Prostate gland (tissue), 2 donors: ENCODE measurements around the gene PPP1R15B.
A peak's percentile ranks its signal among the peaks of the same experiment; 100 is the strongest.

Source experiments
- CTCF ChIP-seq, 4 experiments: fragments of 200-600 bp in 2 of 4; fragments of 450-650 bp in 2 of 4; sonication (generic) in 2 of 4; IDR thresholded peaks; 1 replicate in 3 of 4; 2 replicates in 1 of 4; pipeline ENCODE4 v1.5.1; 2016 to 2019; ENCODE audit warnings: antibody characterized with exemption in 4 of 4, mild to moderate bottlenecking in 2 of 4, moderate library complexity in 2 of 4
- POLR2A ChIP-seq: fragments of 450-650 bp; IDR thresholded peaks from one replicate; pipeline ENCODE4 v1.6.1; 2016; ENCODE audit warnings: antibody characterized with exemption, mild to moderate bottlenecking
- POLR2AphosphoS5 ChIP-seq: sonication (generic); formaldehyde crosslinking; IDR thresholded peaks from one replicate; pipeline ENCODE4 v1.6.1; 2017; ENCODE audit warnings: antibody characterized with exemption

GRCh38 chr1:204443871-204444581, 32.4 kb upstream of the PPP1R15B start:
- no peak for TF ChIP-seq CTCF (IDR thresholded peaks at IDR 0.05)
- TF ChIP-seq POLR2A, result peak; percentile 19
- TF ChIP-seq POLR2AphosphoS5, result no peak
